Testis (tissue), 2 donors: ENCODE results near the gene SUMF2.

ENCODE experiments used
- POLR2A ChIP-seq: fragments of 450-650 bp; IDR thresholded peaks from one replicate; pipeline ENCODE4 v1.6.1; 2017; ENCODE audit warnings: antibody characterized with exemption, mild to moderate bottlenecking, moderate library complexity
- TF ChIP-seq, protein P1 (sequence below), 3 experiments: fragments of 450-650 bp in 2 of 3; fragments of 200-600 bp in 1 of 3; sonication (generic) in 1 of 3; IDR thresholded peaks; one replicate each; pipeline ENCODE4 v1.5.1; 2016 to 2019; ENCODE audit warnings: antibody characterized with exemption in 3 of 3, mild to moderate bottlenecking in 2 of 3, moderate library complexity in 1 of 3

DNA sequence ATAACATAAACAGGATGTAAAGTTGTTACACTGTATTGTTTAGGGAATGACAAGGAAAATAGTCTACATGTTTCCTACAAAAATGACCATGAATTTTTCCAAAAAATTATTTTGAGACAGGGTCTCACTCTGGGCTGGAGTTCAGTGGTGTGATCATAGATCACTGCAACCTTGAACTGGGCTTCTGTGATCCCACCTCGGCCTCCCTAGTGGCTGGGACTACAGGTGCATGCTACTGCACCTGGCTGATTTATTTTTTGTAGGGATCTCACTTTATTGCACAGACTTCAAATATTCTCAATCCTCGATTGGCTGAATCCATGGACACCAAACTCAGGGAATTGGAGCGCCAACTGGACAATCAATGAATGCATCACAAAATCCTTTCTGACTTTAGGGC, 35.6 kb downstream of the SUMF2 start:
- TF ChIP-seq, protein P1, sequence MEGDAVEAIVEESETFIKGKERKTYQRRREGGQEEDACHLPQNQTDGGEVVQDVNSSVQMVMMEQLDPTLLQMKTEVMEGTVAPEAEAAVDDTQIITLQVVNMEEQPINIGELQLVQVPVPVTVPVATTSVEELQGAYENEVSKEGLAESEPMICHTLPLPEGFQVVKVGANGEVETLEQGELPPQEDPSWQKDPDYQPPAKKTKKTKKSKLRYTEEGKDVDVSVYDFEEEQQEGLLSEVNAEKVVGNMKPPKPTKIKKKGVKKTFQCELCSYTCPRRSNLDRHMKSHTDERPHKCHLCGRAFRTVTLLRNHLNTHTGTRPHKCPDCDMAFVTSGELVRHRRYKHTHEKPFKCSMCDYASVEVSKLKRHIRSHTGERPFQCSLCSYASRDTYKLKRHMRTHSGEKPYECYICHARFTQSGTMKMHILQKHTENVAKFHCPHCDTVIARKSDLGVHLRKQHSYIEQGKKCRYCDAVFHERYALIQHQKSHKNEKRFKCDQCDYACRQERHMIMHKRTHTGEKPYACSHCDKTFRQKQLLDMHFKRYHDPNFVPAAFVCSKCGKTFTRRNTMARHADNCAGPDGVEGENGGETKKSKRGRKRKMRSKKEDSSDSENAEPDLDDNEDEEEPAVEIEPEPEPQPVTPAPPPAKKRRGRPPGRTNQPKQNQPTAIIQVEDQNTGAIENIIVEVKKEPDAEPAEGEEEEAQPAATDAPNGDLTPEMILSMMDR (IDR thresholded peaks at IDR 0.05) = no peak
- TF ChIP-seq POLR2A = no peak
